HepG2 (cell line): ENCODE data around the gene GALNT5.

ENCODE experiments used
- ETV6 ChIP-seq: sonication (generic); formaldehyde crosslinking; conservative IDR thresholded peaks from 2 replicates; pipeline ENCODE4 v1.4.0; 2020; ENCODE audit warnings: missing genetic modification reagents
- GABPA ChIP-seq, 2 experiments: IDR thresholded peaks; 2 replicates each; pipeline ENCODE4 v1.6.1; 2011 to 2016; ENCODE audit warnings: low read depth in 2 of 2, low read length in 1 of 2, missing biosample characterization in 1 of 2, missing genetic modification characterization in 1 of 2

DNA sequence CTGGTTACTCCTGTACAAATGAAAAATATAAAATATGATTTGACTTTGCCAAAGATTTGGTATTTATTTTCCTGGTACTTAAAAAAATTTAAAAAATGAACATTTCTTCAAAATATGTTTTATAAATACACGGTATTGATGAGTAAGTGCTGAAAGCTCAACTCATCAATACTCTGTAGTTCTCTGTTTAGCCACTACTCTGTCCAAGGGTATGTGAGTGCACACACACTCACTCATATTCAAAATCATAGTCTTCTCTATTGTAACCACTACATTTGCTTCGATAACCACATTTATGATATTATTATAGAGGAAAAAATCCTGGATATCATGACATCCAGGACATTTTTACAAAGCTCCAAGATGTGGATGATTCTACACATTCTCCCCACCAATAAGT is 40.1 kb upstream of the GALNT5 start:
- TF ChIP-seq GABPA (IDR thresholded peaks at IDR 0.05; ENCODE audit: low read depth, low read length) (no peak), GABPA (CRISPR knock-in tag; IDR thresholded peaks at IDR 0.05; ENCODE audit: low read depth) (no peak), ETV6 (no peak)
